Karpas-422 (cell line): ENCODE results near the gene TTC12. TPM values are rescaled to one million over a fixed set of nuclear protein-coding genes. Genes with fewer than 3 reads are reported as not detected.

Experiments
- DNase-seq: peaks from one replicate; pipeline ENCODE4 v3.0.0-alpha.2; 2015
- H2AFZ ChIP-seq: fragments of 200-600 bp; sonication (generic); 2 replicates; pipeline ENCODE4 v1.6.1; 2014; ENCODE audit warnings: antibody characterized with exemption, low read length, mixed read lengths
- H3K27ac ChIP-seq: fragments of 200-600 bp; sonication (generic); 2 replicates; pipeline ENCODE4 v1.5.1; 2014; ENCODE audit warnings: mild to moderate bottlenecking, low read length, moderate library complexity
- H3K27me3 ChIP-seq: fragments of 200-600 bp; sonication (generic); 2 replicates; pipeline ENCODE4 v1.6.1; 2014; ENCODE audit warnings: low read length, mixed read lengths
- H3K36me3 ChIP-seq: fragments of 200-600 bp; sonication (generic); 2 replicates; pipeline ENCODE4 v1.6.1; 2014; ENCODE audit warnings: low read length, mixed read lengths; ENCODE audit not compliant: insufficient read depth
- H3K4me1 ChIP-seq: fragments of 200-600 bp; sonication (generic); 2 replicates; pipeline ENCODE4 v1.6.1; 2014; ENCODE audit warnings: mild to moderate bottlenecking, low read length, mixed read lengths
- H3K4me2 ChIP-seq: fragments of 200-600 bp; sonication (generic); 2 replicates; pipeline ENCODE4 v1.6.1; 2014; ENCODE audit warnings: low read length, low read depth, mild to moderate bottlenecking; ENCODE audit not compliant: poor library complexity, severe bottlenecking
- H3K4me3 ChIP-seq: fragments of 200-600 bp; sonication (generic); 2 replicates; pipeline ENCODE4 v1.5.1; 2014; ENCODE audit warnings: mild to moderate bottlenecking, antibody characterized with exemption, low read length, mixed read lengths
- H3K79me2 ChIP-seq: fragments of 200-600 bp; sonication (generic); 2 replicates; pipeline ENCODE4 v1.6.1; 2014; ENCODE audit warnings: mild to moderate bottlenecking, low read length, mixed read lengths
- H3K9ac ChIP-seq: fragments of 200-600 bp; sonication (generic); 2 replicates; pipeline ENCODE4 v1.6.0; 2014; ENCODE audit warnings: low read length
- H3K9me2 ChIP-seq: fragments of 200-600 bp; sonication (generic), shearing (Covaris generic); replicated peaks from 2 replicates; pipeline ENCODE4 v1.6.0; 2014; ENCODE audit warnings: mild to moderate bottlenecking, low read length, moderate library complexity; ENCODE audit not compliant: insufficient read depth
- H3K9me3 ChIP-seq: fragments of 300-700, 200-600 bp; sonication (generic); 2 replicates; pipeline ENCODE4 v1.6.1; 2014; ENCODE audit warnings: low read length, mixed read lengths
- H4K20me1 ChIP-seq: fragments of 200-600 bp; sonication (generic); 2 replicates; pipeline ENCODE4 v1.6.1; 2014; ENCODE audit warnings: mild to moderate bottlenecking, antibody characterized with exemption, low read length, low read depth; ENCODE audit not compliant: insufficient read depth
- total RNA-seq: library from RNA; depleted of rRNA; stranded (reverse); fragments of >200 nt; shearing (Covaris generic); gene quantifications from 2 replicates; pipeline ENCODE4 v1.2.3, GENCODE V29; 2014; ENCODE audit warnings: low replicate concordance

The TTC12 gene
- total RNA-seq, 1 experiment from 2014 or later, result 7.2 TPM

DNA sequence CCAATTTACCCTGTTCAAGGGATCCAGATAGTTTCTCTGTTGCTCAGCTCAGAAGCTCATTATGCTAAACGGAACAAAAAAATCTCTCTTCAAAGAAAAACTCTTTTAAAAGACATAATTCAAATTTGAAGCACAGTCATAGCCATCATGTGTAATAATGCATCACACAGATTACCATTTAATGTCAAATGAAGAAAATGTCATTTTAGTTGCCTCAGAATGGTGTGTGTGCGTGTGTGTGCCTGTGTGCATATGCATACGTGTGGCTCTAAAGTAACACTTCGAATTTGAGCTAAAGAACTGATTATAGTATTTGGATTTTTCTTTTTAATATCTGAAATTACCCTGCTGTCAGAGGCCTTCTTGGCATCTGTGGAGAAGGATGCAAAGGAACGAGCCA lies 9.9 kb downstream of the TTC12 start:
- no peaks in the 10 kb centered on the region for H3K4me1 ChIP-seq
- H4K20me1 ChIP-seq, result no peaks in the 10 kb centered on the region
- no peak overlapping the region for H3K4me3 ChIP-seq
- DNase-seq, result no peak
- no peak overlapping the region for H3K9ac ChIP-seq
- H2AFZ ChIP-seq, result no peak overlapping the region
- no peak overlapping the region for H3K27ac ChIP-seq
- H3K9me2 ChIP-seq, result no peaks in the 10 kb centered on the region
- H3K36me3 ChIP-seq, result no peaks in the 10 kb centered on the region
- no peaks in the 10 kb centered on the region for H3K9me3 ChIP-seq
- H3K79me2 ChIP-seq, result no peaks in the 10 kb centered on the region
- no peak overlapping the region for H3K4me2 ChIP-seq
- no peaks in the 10 kb centered on the region for H3K27me3 ChIP-seq

DNA sequence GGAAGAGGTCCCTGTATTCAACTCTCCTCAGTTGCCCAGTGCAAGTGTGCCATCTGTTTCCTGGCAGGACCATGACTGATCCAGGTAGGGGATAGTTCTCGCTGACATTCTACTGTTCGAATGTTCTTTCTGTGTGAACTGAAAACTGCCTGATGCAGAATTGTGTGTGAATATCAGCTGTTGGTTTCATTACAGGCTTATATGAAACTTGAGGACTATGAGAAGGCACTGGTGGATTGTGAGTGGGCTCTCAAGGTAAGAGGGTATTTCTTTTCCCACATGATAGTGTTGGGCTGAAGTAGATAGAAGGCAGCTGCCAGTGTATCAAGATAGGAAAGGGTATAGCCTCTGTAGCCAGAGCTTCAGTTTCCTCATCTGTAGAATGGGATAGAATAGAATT lies 15.3 kb downstream of the TTC12 start:
- H3K9me2 ChIP-seq, result no peaks in the 10 kb centered on the region
- H3K4me1 ChIP-seq, result no peaks in the 10 kb centered on the region
- H3K9me3 ChIP-seq, result no peaks in the 10 kb centered on the region
- H2AFZ ChIP-seq, result no peak overlapping the region
- no peak for DNase-seq
- no peak overlapping the region for H3K9ac ChIP-seq
- H3K36me3 ChIP-seq, result no peaks in the 10 kb centered on the region
- no peaks in the 10 kb centered on the region for H3K27me3 ChIP-seq
- no peaks in the 10 kb centered on the region for H3K79me2 ChIP-seq
- no peaks in the 10 kb centered on the region for H4K20me1 ChIP-seq
- H3K4me2 ChIP-seq, result no peak overlapping the region
- H3K4me3 ChIP-seq, result no peak overlapping the region
- H3K27ac ChIP-seq, result no peak overlapping the region

DNA sequence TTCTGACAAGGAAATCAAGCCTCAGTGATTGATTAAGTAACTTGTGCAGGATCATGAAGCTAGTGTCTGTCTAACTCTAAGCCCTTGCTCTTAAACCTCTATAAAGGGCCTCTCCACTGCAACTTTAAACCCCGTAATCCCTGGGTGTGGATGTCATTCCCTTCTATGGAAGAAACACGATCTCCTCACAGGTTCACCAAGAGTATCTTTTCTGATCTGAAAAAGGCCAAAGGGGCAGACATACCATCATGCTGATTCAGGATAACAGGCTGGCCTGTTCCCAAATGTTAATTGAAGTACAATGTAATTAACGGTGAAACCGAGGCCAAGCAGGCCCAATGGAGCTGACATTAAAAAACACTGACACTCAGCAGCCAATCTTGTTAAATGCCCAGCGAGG lies 17.1 kb downstream of the TTC12 start:
- no peak overlapping the region for H3K4me2 ChIP-seq
- no peaks in the 10 kb centered on the region for H3K36me3 ChIP-seq
- no peaks in the 10 kb centered on the region for H4K20me1 ChIP-seq
- no peaks in the 10 kb centered on the region for H3K4me1 ChIP-seq
- no peak overlapping the region for H3K27ac ChIP-seq
- DNase-seq, result no peak
- H3K9me2 ChIP-seq, result no peaks in the 10 kb centered on the region
- no peaks in the 10 kb centered on the region for H3K27me3 ChIP-seq
- H3K9me3 ChIP-seq, result no peaks in the 10 kb centered on the region
- H3K9ac ChIP-seq, result no peak overlapping the region
- no peak overlapping the region for H3K4me3 ChIP-seq
- no peak overlapping the region for H2AFZ ChIP-seq
- H3K79me2 ChIP-seq, result no peaks in the 10 kb centered on the region

GRCh38 chr11:113332023-113332422 lies 17.6 kb downstream of the TTC12 start:
- Histone ChIP-seq H3K4me1 (no peaks in the 10 kb centered on the region), H3K36me3 (no peaks in the 10 kb centered on the region), H3K9me3 (no peaks in the 10 kb centered on the region), H2AFZ (no peak overlapping the region), H4K20me1 (no peaks in the 10 kb centered on the region), H3K79me2 (no peaks in the 10 kb centered on the region), H3K9ac (no peak overlapping the region), H3K4me2 (no peak overlapping the region), H3K27ac (no peak overlapping the region), H3K4me3 (no peak overlapping the region), H3K9me2 (no peaks in the 10 kb centered on the region), H3K27me3 (no peaks in the 10 kb centered on the region)
- no peak for DNase-seq

GRCh38 chr11:113332638-113333329 lies 18.4 kb downstream of the TTC12 start:
- no peak overlapping the region for H3K4me2 ChIP-seq

GRCh38 chr11:113334183-113334582 lies 19.8 kb downstream of the TTC12 start:
- Histone ChIP-seq H3K27ac (no peak overlapping the region), H3K9me3 (no peaks in the 10 kb centered on the region), H4K20me1 (no peaks in the 10 kb centered on the region), H3K27me3 (no peaks in the 10 kb centered on the region), H3K36me3 (no peaks in the 10 kb centered on the region), H3K4me2 (no peak overlapping the region), H2AFZ (no peak overlapping the region), H3K4me1 (no peaks in the 10 kb centered on the region), H3K9me2 (no peaks in the 10 kb centered on the region), H3K79me2 (no peaks in the 10 kb centered on the region), H3K9ac (no peak overlapping the region), H3K4me3 (no peak overlapping the region)
- no peak for DNase-seq

More at GRCh38 chr11:113332638-113333329, 18.4 kb downstream of the TTC12 start:
- H3K79me2 ChIP-seq, result no peaks in the 10 kb centered on the region
- no peaks in the 10 kb centered on the region for H3K9me3 ChIP-seq
- no peak overlapping the region for H3K9ac ChIP-seq
- H3K27me3 ChIP-seq, result no peaks in the 10 kb centered on the region
- no peaks in the 10 kb centered on the region for H3K4me1 ChIP-seq
- H2AFZ ChIP-seq, result no peak overlapping the region
- no peak overlapping the region for H3K27ac ChIP-seq
- H4K20me1 ChIP-seq, result no peaks in the 10 kb centered on the region
- no peak overlapping the region for H3K4me3 ChIP-seq
- H3K9me2 ChIP-seq, result no peaks in the 10 kb centered on the region
- no peaks in the 10 kb centered on the region for H3K36me3 ChIP-seq
- DNase-seq, result no peak

- H3K4me2 ChIP-seq, result no peak overlapping the region
- H3K27ac ChIP-seq, result no peak overlapping the region
- H2AFZ ChIP-seq, result no peak overlapping the region
- H3K9me3 ChIP-seq, result no peaks in the 10 kb centered on the region
- H3K4me1 ChIP-seq, result no peaks in the 10 kb centered on the region
- no peak overlapping the region for H3K4me3 ChIP-seq
- H3K27me3 ChIP-seq, result no peaks in the 10 kb centered on the region
- no peaks in the 10 kb centered on the region for H3K79me2 ChIP-seq
- no peak for DNase-seq
- no peaks in the 10 kb centered on the region for H3K9me2 ChIP-seq
- H3K9ac ChIP-seq, result no peak overlapping the region
- H3K36me3 ChIP-seq, result no peaks in the 10 kb centered on the region
- no peaks in the 10 kb centered on the region for H4K20me1 ChIP-seq
These were observed 24.3 kb downstream of the TTC12 start for GRCh38 chr11:113338730-113339129.

- Histone ChIP-seq H3K9me2 (no peaks in the 10 kb centered on the region), H3K9ac (no peak overlapping the region), H4K20me1 (no peaks in the 10 kb centered on the region), H3K36me3 (no peaks in the 10 kb centered on the region), H3K4me2 (no peak overlapping the region), H3K9me3 (no peaks in the 10 kb centered on the region), H3K79me2 (no peaks in the 10 kb centered on the region), H3K4me1 (no peaks in the 10 kb centered on the region), H3K4me3 (no peak overlapping the region), H2AFZ (no peak overlapping the region), H3K27me3 (no peaks in the 10 kb centered on the region), H3K27ac (no peak overlapping the region)
- DNase-seq, result no peak
These were observed 25.7 kb downstream of the TTC12 start for GRCh38 chr11:113339929-113340589.
